ENCODE measurements around the gene GRIK2.

GRIK2 gene

DNA sequence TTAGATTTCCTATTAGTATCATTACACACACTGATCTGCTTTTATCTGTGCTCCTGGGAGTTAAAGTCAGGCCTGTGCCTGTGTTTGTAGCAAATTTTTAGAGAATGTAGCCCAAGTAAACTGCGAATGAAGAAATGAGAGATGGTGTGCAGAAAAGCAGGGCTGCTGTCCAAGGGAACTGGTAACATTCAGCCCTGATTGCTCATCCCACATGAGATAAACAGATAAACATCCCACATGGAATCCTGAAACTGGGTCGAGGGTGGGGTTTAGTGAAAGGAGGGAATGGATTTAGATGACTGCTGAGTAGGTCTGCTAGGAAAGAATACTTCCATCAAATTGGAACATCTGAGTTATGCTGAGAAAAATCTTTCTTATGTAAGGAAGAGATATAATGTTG, 69.1 kb downstream of the GRIK2 start:
- no peak for DNase-seq

DNA sequence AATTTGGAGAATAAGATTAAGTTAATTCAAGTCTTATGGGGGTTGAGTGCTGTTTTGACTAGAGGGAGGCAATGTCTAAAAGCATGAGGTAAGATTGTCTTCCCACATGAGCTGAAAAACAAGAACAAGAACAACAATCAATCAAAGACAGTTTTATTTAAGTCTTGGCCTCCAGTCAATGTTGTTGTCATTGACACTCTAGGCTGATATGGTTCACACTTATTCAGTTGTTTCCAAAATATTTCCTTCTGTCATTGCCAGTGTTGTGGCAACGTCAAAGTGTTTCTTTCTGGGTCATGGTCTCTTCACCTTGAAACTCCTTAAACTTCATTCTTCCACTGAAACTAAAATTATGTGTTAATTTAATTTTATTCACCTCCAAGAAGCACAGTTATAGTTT, 72.4 kb downstream of the GRIK2 start:
- DNase-seq, result no peak

GRCh38 chr6:101477436-101477835, 83.9 kb downstream of the GRIK2 start:
- DNase-seq, result no peak

DNA sequence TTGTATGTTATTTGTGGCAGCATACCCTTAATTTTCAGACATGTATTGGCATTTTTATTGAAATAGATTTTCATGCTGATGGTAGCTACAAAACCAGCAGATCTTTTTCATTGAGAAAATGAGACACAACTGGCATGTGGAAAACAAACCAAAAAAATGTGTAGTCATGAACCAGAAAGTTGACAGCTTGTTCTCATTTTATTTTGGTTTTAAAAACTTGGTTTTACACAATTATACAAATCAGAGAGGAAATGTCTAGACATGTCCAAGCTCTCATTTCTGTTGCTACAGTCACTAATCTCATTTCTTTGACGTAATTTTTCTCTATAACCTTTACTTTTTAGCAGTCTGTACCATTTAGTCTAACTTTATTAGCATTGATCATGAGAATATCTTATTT, 85.4 kb downstream of the GRIK2 start:
- no peak for DNase-seq

GRCh38 chr6:101482606-101483005, 89.1 kb downstream of the GRIK2 start:
- no peak for DNase-seq

GRCh38 chr6:101484781-101485180, 91.3 kb downstream of the GRIK2 start:
- DNase-seq, result no peak

GRCh38 chr6:101486124-101486523, 92.6 kb downstream of the GRIK2 start:
- DNase-seq, result no peak

DNA sequence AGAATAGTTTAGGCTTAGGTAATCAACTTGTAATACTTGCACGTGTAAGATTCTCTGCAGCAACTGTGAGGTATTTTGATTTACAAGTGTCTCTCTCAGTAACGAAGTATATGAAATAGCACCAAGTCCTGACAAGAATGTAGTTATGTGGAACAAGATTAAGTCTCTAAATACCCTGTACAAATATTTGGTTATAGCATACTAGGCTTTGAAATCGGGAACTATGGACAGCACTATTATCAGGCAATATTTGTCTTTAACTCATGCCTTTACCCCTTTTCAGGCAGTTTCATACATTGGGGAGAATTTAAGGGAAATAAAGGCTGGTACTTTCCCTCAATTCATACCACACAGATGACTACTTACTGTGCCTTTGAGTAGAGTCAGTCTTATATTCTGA, 93.2 kb downstream of the GRIK2 start:
- no peak for DNase-seq

DNA sequence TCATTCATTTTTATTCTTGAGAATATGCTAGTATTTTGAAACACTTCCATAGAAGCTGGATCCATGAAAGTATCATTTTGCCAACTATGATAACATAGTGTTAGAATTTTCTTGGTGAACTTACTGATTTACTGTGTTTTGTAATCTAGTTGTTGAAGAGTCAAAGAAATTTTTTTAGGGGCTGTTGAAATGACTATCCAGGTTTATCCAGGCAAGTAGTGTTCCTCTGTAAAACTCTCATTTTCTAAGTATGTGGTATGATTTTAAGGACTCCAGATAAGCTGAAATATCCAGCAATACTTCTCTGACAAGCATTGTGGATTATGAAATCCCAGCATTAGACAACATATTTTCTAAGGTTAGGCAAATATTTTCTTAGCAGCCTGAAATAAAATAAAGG, 95.9 kb downstream of the GRIK2 start:
- DNase-seq, result no peak

- no peak for DNase-seq
Observed at GRCh38 chr6:101490857-101491256, 97.3 kb downstream of the GRIK2 start.

DNA sequence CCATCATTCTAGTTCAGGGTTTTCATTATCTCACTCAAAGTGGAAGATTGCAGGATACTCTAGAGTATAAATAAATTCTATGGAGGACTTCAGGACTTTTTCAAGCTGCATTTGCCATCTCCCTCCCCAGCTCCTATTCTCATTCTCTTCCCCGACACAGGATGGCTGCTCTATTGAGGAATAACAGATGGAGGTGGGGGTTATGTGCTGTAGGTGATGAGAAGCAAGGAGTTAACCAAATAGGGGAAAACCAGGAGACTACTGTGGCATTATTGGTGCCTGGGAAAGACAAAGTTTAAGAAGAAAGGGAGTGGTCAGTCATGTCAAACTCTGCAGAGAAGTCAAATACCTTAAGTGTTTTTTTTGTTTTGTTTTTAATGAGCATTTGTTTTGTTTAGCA, 109.3 kb downstream of the GRIK2 start:
- DNase-seq, result no peak

GRCh38 chr6:101509536-101509935, 116.0 kb downstream of the GRIK2 start:
- DNase-seq, result no peak

- DNase-seq, result no peak
Observed at GRCh38 chr6:101513181-101513580, 119.7 kb downstream of the GRIK2 start.

DNA sequence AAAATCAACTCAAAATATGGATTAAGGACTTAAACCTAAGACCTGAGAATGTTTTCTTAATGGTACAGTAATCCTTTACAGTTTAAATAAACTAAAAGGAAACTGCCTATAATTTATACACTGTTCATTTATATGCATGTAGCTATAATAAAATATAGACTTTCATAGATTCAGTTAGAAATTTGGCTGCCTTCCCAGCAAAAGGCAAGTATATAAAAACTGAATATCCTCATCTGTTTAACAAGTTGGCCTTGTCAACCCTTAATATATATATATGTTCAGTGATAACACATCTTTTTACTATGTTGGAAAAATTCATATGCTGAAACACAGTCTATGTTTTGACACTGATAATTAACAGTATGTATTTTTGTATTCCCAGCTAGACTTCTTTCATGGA, 123.1 kb downstream of the GRIK2 start:
- no peak for DNase-seq

GRCh38 chr6:101517632-101518031, 124.1 kb downstream of the GRIK2 start:
- DNase-seq, result no peak

GRCh38 chr6:101522254-101522653, 128.7 kb downstream of the GRIK2 start:
- no peak for DNase-seq

- DNase-seq, result no peak
Observed at GRCh38 chr6:101527467-101527866, 134.0 kb downstream of the GRIK2 start.

DNA sequence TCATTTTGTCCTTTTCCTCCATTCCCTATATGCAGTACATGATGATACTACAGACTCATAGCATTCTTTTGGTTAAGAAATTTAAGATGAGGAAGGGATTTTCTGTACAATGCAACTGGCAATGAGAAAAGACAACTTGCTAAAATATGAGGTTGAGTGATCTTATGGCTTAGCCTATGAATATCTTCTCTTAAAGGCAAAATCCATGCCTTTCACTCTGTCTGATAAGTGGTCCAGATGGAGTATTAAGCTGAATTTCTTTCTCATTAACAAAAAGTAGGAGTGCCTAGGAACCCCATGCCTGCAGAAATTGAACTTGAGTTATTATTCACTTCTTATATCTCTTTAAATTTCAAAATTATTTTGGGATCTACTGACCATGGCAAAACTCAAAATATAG, 135.3 kb downstream of the GRIK2 start:
- no peak for DNase-seq

DNA sequence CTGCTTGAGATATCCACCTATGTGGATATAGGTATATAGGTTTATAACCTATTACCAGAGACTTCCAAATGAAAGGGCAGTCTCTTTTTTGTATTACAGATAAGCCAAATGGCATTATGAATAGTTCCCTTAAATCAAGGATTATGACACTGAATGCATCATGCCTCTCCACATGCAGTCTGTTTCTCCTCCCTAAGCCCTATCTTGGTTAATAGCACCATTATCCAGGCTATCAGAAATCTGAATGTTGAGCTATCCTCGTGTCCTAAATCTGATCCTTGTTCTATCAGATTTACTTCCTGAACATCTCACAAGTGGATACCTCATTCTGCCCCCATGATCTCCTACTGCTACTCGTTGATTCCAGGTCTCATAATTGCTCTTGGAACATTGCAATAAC, 138.0 kb downstream of the GRIK2 start:
- no peak for DNase-seq

GRCh38 chr6:101534386-101534785, 140.9 kb downstream of the GRIK2 start:
- DNase-seq, result no peak

GRCh38 chr6:101534821-101535220, 141.3 kb downstream of the GRIK2 start:
- DNase-seq, result no peak

- DNase-seq, result no peak
Observed at GRCh38 chr6:101537753-101538316, 144.3 kb downstream of the GRIK2 start.

DNA sequence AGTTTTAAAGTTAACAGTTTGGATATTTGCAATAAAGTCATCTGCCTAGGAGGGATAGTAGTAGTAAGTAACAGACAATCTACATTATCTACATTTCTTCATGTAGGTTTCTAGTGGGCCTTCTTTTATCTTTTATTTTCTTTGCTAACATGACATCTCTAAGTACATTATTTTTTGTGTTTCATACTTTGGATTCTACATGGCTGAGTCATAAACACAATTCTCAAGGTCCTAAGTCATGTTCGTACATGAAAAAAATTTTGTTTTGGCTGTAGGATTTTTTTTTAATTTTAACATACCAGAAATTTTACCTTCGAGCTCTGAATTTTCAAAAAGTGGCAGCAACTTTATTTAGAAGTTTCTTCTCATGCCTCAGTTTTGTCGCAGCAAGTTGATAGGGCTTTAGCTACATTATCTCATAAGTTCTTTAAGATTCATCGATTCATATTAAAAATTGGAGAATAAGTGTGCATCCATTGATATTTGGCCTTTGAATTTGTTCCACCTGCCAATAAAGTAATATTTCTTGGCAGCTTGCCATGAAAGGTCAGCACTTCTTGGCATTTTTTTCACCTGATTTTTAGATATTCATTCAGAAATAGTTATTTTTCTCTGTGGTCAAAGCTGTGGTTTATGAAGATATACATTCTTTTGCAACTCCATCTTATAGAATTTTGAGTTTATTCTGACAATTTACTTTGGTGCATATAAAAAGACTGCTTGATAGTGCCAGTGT, 146.2 kb downstream of the GRIK2 start:
- DNase-seq, result no peak

GRCh38 chr6:101541894-101542293, 148.4 kb downstream of the GRIK2 start:
- DNase-seq, result no peak

DNA sequence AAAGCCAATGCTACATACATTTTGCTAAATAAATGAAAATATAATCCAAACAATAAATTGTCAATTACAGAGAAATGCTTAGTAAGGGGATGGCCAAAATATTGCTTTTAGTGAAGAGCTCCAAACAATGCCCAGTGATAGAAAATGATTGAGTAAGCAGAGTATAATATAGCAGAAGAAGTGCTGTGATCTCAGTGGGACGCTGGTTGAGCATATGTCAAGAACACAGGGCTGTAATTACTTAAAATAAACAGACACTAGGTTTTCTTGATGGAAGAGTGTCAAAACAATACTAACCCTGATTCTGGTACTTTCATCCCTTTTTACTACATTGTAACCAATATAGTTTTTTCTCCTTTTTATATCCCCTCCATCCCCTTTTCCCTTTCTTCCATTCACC, 150.3 kb downstream of the GRIK2 start:
- no peak for DNase-seq

All from NK-92 treated with Interleukin-12 subunit alpha and Interleukin-12 subunit beta, amount 100 ng/mL, for 24 hours (cell line).